Skeletal muscle tissue (tissue), 4 donors: ENCODE results near the gene GLO1. TPM values are rescaled to one million over a fixed set of nuclear protein-coding genes. Genes with fewer than 3 reads are reported as not detected.

ENCODE experiments used
- H3K27ac ChIP-seq: one replicate; pipeline ENCODE4 v1.7.0; 2013; ENCODE audit warnings: mild to moderate bottlenecking, low read depth, low read length, inconsistent platforms
- H3K27me3 ChIP-seq, 3 donors: one replicate each; pipeline ENCODE4 v1.7.0; 2013; ENCODE audit warnings: low read length in 3 of 3; ENCODE audit not compliant: control insufficient read depth in 3 of 3, insufficient read depth in 3 of 3
- H3K36me3 ChIP-seq, 3 donors: one replicate each; pipeline ENCODE4 v1.7.0; 2013; ENCODE audit warnings: low read length in 3 of 3; ENCODE audit not compliant: control insufficient read depth in 3 of 3, insufficient read depth in 3 of 3
- H3K4me1 ChIP-seq, 3 donors: one replicate each; pipeline ENCODE4 v1.7.0; 2013; ENCODE audit warnings: low read length in 3 of 3, mild to moderate bottlenecking in 3 of 3; ENCODE audit not compliant: control insufficient read depth in 3 of 3, insufficient read depth in 3 of 3
- H3K4me3 ChIP-seq, 3 donors: one replicate each; pipeline ENCODE4 v1.7.0; 2013; ENCODE audit warnings: low read length in 3 of 3
- H3K9ac ChIP-seq, 3 donors: one replicate each; pipeline ENCODE4 v1.7.0; 2013; ENCODE audit warnings: low read length in 3 of 3, mild to moderate bottlenecking in 3 of 3, moderate library complexity in 2 of 3, low read depth in 1 of 3
- H3K9me3 ChIP-seq, 3 donors: one replicate each; pipeline ENCODE4 v1.7.0; 2013; ENCODE audit warnings: low read length in 3 of 3; ENCODE audit not compliant: control insufficient read depth in 3 of 3
- total RNA-seq: library from RNA; depleted of rRNA; stranded (reverse); fragments of >200 nt; gene quantifications from one replicate; pipeline ENCODE4 v1.2.3, GENCODE V29; 2014
- donor health status: Osteomylitis.

Gene GLO1
- total RNA-seq, 1 donor from 2014 or later = 95.0 TPM

- Histone ChIP-seq H3K4me3 (no peak overlapping the region), H3K4me1 (no peaks in the 10 kb centered on the region), H3K27ac (no peak overlapping the region)
Measured at GRCh38 chr6:38688579-38689087, 14.3 kb downstream of the GLO1 start.

DNA sequence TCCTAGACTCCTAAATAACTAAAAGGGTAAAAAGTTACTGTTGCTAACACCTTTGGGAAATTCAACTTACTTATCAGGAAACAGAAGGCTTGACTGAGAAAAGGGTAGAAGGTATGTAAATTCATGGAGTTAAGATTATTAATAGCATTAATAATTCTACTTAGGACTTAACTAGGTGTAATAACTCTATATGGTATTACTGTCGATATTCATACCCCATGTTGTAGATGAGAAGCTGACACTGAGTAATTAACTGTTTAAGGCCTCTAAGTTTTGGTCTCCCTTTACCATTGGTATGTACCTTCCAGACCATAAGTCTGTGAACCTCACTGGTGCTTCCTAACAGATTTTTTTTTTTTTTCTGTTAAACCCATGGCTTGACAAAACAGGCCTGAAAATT lies 15.4 kb downstream of the GLO1 start:
- H3K9ac ChIP-seq = no peak overlapping the region
- H3K4me3 ChIP-seq = no peak overlapping the region
- no peaks in the 10 kb centered on the region for H3K27me3 ChIP-seq
- H3K36me3 ChIP-seq = peaks cover 0 to 4% (median 0%) of the 10 kb centered on the region in 3 donors
- H3K4me1 ChIP-seq = no peaks in the 10 kb centered on the region
- H3K27ac ChIP-seq = no peak overlapping the region
- H3K9me3 ChIP-seq = no peaks in the 10 kb centered on the region

More at GRCh38 chr6:38688579-38689087, 14.3 kb downstream of the GLO1 start:
- Histone ChIP-seq H3K9me3 (no peaks in the 10 kb centered on the region), H3K27me3 (no peaks in the 10 kb centered on the region), H3K9ac (no peak overlapping the region), H3K36me3 (peaks cover 0 to 4% (median 0%) of the 10 kb centered on the region in 3 donors)

- Histone ChIP-seq H3K9me3 (no peaks in the 10 kb centered on the region), H3K9ac (no peak overlapping the region), H3K4me3 (no peak overlapping the region), H3K27me3 (no peaks in the 10 kb centered on the region), H3K36me3 (peaks cover 0 to 7% (median 0%) of the 10 kb centered on the region in 3 donors), H3K27ac (no peak overlapping the region), H3K4me1 (no peaks in the 10 kb centered on the region)
Measured at GRCh38 chr6:38687043-38687353, 15.9 kb downstream of the GLO1 start.

DNA sequence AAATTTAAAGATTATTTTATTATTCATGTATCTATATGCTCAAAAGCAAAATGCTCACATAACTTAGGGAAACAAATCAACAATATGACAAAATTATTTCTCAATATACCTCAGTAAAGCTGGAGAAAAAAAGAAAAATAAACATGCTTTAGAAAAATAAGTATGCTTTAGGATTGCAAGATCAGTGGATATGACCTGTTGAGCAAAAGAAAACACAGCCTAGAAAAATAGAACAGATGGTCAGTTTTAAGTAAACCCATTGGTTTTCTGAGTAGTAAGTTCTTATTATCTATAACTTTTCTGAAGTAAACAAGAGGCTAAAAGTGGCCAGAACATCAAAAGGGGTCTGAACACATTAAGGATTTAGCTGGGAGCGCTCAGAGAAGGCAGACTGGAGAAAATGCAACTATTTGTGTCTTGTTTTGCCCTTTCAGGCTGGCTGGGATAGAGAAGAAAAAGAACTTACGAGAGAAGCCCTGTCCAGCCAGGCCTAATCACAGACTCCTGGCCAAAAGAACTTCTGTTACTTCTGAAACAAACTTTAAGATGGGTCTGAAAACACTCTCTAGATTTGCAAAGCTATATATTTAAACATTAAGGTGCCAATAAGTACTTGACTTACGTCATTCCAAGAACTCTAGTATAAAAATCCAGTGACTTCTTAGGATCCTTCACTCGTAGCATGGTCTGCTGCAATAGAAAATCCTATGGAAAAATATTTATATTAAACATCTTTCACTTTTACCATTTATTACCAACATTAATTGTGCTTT lies 16.5 kb downstream of the GLO1 start:
- no peak overlapping the region for H3K9ac ChIP-seq

DNA sequence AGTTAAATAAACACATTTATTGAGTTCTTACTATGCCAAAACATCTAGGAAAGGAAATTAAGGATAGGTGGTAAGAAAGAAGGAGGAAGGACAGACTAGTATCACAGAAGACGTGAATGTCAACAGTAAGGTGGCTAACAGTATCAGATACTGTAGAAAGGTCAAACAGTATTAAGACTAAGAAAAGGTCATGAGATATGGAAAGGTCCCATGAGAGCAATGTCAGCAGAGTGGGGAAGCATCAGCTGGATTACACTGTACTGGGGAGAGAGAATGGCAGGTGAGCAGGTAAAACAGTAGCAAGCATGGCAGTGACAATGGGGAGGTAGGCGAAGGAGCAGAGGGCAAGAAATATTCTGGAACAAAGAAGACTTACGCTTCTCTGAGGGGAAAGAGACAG lies 18.0 kb downstream of the GLO1 start:
- Histone ChIP-seq H3K36me3 (peaks cover 0 to 16% (median 0%) of the 10 kb centered on the region in 3 donors), H3K9ac (no peak overlapping the region), H3K27me3 (no peaks in the 10 kb centered on the region), H3K9me3 (no peaks in the 10 kb centered on the region), H3K4me1 (no peaks in the 10 kb centered on the region), H3K27ac (no peak overlapping the region), H3K4me3 (no peak overlapping the region)

More for the DNA sequence above, 16.5 kb downstream of the GLO1 start:
- no peak overlapping the region for H3K4me3 ChIP-seq
- no peak overlapping the region for H3K27ac ChIP-seq
- peaks cover 0 to 12% (median 0%) of the 10 kb centered on the region in 3 donors for H3K36me3 ChIP-seq
- no peaks in the 10 kb centered on the region for H3K9me3 ChIP-seq
- no peaks in the 10 kb centered on the region for H3K27me3 ChIP-seq
- H3K4me1 ChIP-seq = no peaks in the 10 kb centered on the region

GRCh38 chr6:38684237-38684636 lies 18.7 kb downstream of the GLO1 start:
- no peak overlapping the region for H3K27ac ChIP-seq
- no peaks in the 10 kb centered on the region for H3K9me3 ChIP-seq
- no peak overlapping the region for H3K9ac ChIP-seq
- H3K27me3 ChIP-seq = no peaks in the 10 kb centered on the region
- H3K36me3 ChIP-seq = peaks cover 0 to 18% (median 0%) of the 10 kb centered on the region in 3 donors
- H3K4me3 ChIP-seq = no peak overlapping the region
- H3K4me1 ChIP-seq = no peaks in the 10 kb centered on the region

DNA sequence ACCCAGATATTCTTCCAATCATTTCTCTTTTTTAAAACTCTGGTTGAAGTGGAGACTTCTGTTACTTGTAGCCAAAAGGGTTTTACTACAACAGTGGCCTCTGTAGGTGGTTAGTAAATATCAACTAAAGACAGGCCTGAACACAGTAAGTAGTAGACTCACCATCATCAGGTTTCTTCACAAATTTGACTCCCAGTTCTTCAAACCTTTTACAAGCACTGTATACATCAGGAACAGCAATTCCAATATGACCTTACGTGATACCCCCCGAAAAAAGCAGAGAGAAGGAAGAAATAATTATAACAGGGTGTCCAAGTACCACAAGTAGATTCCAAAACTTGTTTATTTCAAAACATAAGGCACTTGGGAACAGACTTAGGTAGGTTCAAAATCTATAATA lies 21.1 kb downstream of the GLO1 start:
- Histone ChIP-seq H3K27me3 (no peaks in the 10 kb centered on the region), H3K27ac (no peak overlapping the region), H3K4me1 (no peaks in the 10 kb centered on the region), H3K4me3 (no peak overlapping the region), H3K9me3 (no peaks in the 10 kb centered on the region), H3K36me3 (peaks cover 2 to 24% (median 6%) of the 10 kb centered on the region in 3 donors), H3K9ac (no peak overlapping the region)

GRCh38 chr6:38679668-38680067 lies 23.3 kb downstream of the GLO1 start:
- Histone ChIP-seq H3K27me3 (no peaks in the 10 kb centered on the region), H3K9ac (no peak overlapping the region), H3K4me1 (no peaks in the 10 kb centered on the region), H3K27ac (no peak overlapping the region), H3K9me3 (no peaks in the 10 kb centered on the region), H3K36me3 (peaks cover 5 to 25% (median 15%) of the 10 kb centered on the region in 3 donors), H3K4me3 (no peak overlapping the region)

- H3K4me3 ChIP-seq = no peak overlapping the region
- H3K27me3 ChIP-seq = no peaks in the 10 kb centered on the region
- H3K9me3 ChIP-seq = no peaks in the 10 kb centered on the region
- H3K9ac ChIP-seq = no peak overlapping the region
- H3K4me1 ChIP-seq = peaks cover 0 to 2% (median 0%) of the 10 kb centered on the region in 3 donors
- H3K36me3 ChIP-seq = peaks cover 5 to 25% (median 15%) of the 10 kb centered on the region in 3 donors
- no peak overlapping the region for H3K27ac ChIP-seq
Measured at GRCh38 chr6:38678178-38678760, 24.7 kb downstream of the GLO1 start.

DNA sequence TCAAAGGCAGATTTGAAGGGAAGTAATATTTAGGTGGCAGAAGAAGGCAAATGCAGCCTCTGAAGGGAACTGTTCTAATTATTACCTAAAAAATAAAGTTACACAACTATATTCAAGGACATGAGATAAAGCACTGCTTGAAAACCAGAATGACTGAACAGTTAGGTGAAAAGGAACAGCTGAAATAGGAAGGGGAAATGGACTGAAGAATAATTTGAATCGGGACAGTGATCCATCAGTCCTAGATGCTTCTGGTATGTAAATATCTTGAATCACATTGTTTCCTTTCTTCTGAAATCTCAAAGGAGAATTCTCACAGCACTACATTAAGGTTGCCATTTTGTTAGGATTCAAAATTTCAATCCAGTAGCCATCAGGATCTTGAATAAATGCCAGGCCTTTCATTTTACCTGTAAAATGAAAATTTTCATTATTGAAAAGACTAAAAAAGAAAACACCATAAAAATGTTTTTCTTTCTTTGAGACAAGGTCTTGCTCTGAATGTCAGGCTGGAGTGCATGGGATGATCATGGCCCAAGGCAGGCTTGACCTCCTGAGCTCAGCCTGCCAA lies 25.9 kb downstream of the GLO1 start:
- Histone ChIP-seq H3K9ac (no peak overlapping the region), H3K9me3 (no peaks in the 10 kb centered on the region), H3K27me3 (no peaks in the 10 kb centered on the region), H3K27ac (no peak overlapping the region), H3K36me3 (peaks cover 5 to 22% (median 15%) of the 10 kb centered on the region in 3 donors), H3K4me3 (no peak overlapping the region), H3K4me1 (peaks cover 0 to 2% (median 0%) of the 10 kb centered on the region in 3 donors)
